Body of pancreas (tissue), 4 donors: ENCODE results near the gene NR2C2. TPM values are rescaled to one million over a fixed set of nuclear protein-coding genes. Genes with fewer than 3 reads are reported as not detected.
A peak's percentile ranks its signal among the peaks of the same experiment; 100 is the strongest.

Source experiments
- ATAC-seq: fragments of 150-250 bp; one replicate; pipeline ENCODE4 v1.9.1; 2016
- DNase-seq, 4 donors: peaks; one replicate each; pipeline ENCODE4 v3.0.0-alpha.2; 2019
- H3K27ac ChIP-seq, 4 donors: fragments of 200-600 bp; sonication (generic); 1 replicate in 3 of 4; 2 replicates in 1 of 4; pipeline versions ENCODE4 v1.5.1 to v1.6.1; 2016 to 2019; ENCODE audit warnings: mild to moderate bottlenecking in 1 of 4, mixed read lengths in 1 of 4, moderate library complexity in 1 of 4
- H3K27me3 ChIP-seq, 2 donors: fragments of 200-600 bp; sonication (generic); one replicate each; pipeline ENCODE4 v1.6.0; 2016; ENCODE audit warnings: mild to moderate bottlenecking in 1 of 2
- H3K36me3 ChIP-seq, 2 donors: fragments of 200-600 bp; sonication (generic); replicated peaks in 1 of 2; 2 replicates each; pipeline ENCODE4 v1.5.1; 2016; ENCODE audit warnings: low read depth in 2 of 2; ENCODE audit not compliant: insufficient read depth in 1 of 2
- H3K4me1 ChIP-seq: fragments of 200-600 bp; sonication (generic); one replicate; pipeline ENCODE4 v1.6.0; 2016
- H3K4me3 ChIP-seq, 2 donors: fragments of 200-600 bp; sonication (generic); 1 replicate in 1 of 2; 2 replicates in 1 of 2; pipeline ENCODE4 v1.5.1; 2016 to 2019
- H3K9me3 ChIP-seq, 3 donors: fragments of 200-600 bp; sonication (generic); 1 replicate in 2 of 3; 2 replicates in 1 of 3; pipeline ENCODE4 v1.5.1; 2016
- CTCF ChIP-seq, 7 experiments: fragments of 450-650 bp in 4 of 7; fragments of 200-600 bp in 3 of 7; sonication (generic) in 3 of 7; IDR thresholded peaks; one replicate each; pipeline ENCODE4 v1.5.1; 2016 to 2019; ENCODE audit warnings: antibody characterized with exemption in 7 of 7
- POLR2A ChIP-seq, 3 donors: fragments of 450-650 bp; IDR thresholded peaks; one replicate each; pipeline ENCODE4 v1.6.1; 2016; ENCODE audit warnings: antibody characterized with exemption in 3 of 3, mild to moderate bottlenecking in 2 of 3
- WGBS, 2 donors: methylation state at CpG; one replicate each; pipeline ENCODE4 v1.1.5; 2017; 5-methylcytosine and 5-hydroxymethylcytosine counted together
- intact Hi-C: fragments of 100-400 bp; cut with DNase I; formaldehyde crosslinking; loops from one replicate; pipeline ENCODE4 v1.15.1; 2023
- total RNA-seq, 2 donors: library from RNA; depleted of rRNA; stranded (reverse); fragments of >200 nt; gene quantifications; one replicate each; pipeline ENCODE4 v1.1.0, GENCODE V29; 2016

NR2C2 gene
- total RNA-seq, 2 donors from 2014 or later = 16.9 to 22.1 TPM

- Histone ChIP-seq H3K4me1 (peaks cover 19% of the 10 kb centered on the region), H3K9me3 (no peaks in the 10 kb centered on the region), H3K36me3 (no peaks in the 10 kb centered on the region), H3K27ac (peak within 1 kb of the TSS; percentile 58 to 88 (median 70)), H3K4me3 (peak within 1 kb of the TSS; percentile 48 to 71), H3K27me3 (no peaks in the 10 kb centered on the region)
- WGBS, 2 donors = 0 to 1% methylated on average over 18 to 67 of the region's 69 CpGs
- TF ChIP-seq POLR2A (IDR thresholded peaks at IDR 0.05) = peak; percentile 74 to 91 (median 90)
- peak in 1 of 7 experiments; percentile 4 for TF ChIP-seq CTCF (IDR thresholded peaks at IDR 0.05)
- intact Hi-C loops = no loop called here
- DNase-seq (peak; percentile 90 to 92 (median 91)), ATAC-seq (peak; percentile 98)
Measured at GRCh38 chr3:15064835-15065549, 117.6 kb downstream of the NR2C2 start, which contains the start of gene MRPS25. Gene MRPS25, minus strand, starts transcription at chr3:15065315. Its CDS starts 121 bp downstream, at chr3:15065194.

GRCh38 chr3:15065550-15066007 lies 118.2 kb downstream of the NR2C2 start:
- ATAC-seq = no peak
- TF ChIP-seq CTCF (IDR thresholded peaks at IDR 0.05) (no peak), POLR2A (IDR thresholded peaks at IDR 0.05) (no peak)
- DNase-seq = no peak
- intact Hi-C loops = no loop called here
- Histone ChIP-seq H3K27me3 (no peaks in the 10 kb centered on the region), H3K4me1 (peaks cover 19% of the 10 kb centered on the region), H3K9me3 (no peaks in the 10 kb centered on the region), H3K4me3 (peak overlapping the region in 1 of 2 donors; percentile 71), H3K36me3 (no peaks in the 10 kb centered on the region), H3K27ac (peak overlapping the region in 2 of 4 donors; percentile 80 to 88)
- 44% methylated on average over 16 of the region's 16 CpGs for WGBS, 2 donors

GRCh38 chr3:15066467-15066866 lies 119.1 kb downstream of the NR2C2 start:
- intact Hi-C loops = no loop called here
- H3K9me3 ChIP-seq = no peaks in the 10 kb centered on the region
- H3K27ac ChIP-seq = no peak overlapping the region
- 91% methylated on average over 3 of the region's 3 CpGs for WGBS, 2 donors
- no peak for TF ChIP-seq POLR2A (IDR thresholded peaks at IDR 0.05)
- TF ChIP-seq CTCF (IDR thresholded peaks at IDR 0.05) = no peak
- ATAC-seq (no peak), DNase-seq (no peak)
- no peaks in the 10 kb centered on the region for H3K27me3 ChIP-seq
- no peak overlapping the region for H3K4me3 ChIP-seq
- H3K4me1 ChIP-seq = peaks cover 19% of the 10 kb centered on the region
- H3K36me3 ChIP-seq = no peaks in the 10 kb centered on the region

GRCh38 chr3:15069441-15069840 lies 122.1 kb downstream of the NR2C2 start:
- Histone ChIP-seq H3K4me1 (peaks cover 4% of the 10 kb centered on the region), H3K27ac (no peak overlapping the region), H3K27me3 (no peaks in the 10 kb centered on the region), H3K4me3 (no peak overlapping the region), H3K36me3 (peaks cover 0 to 11% of the 10 kb centered on the region in 2 donors), H3K9me3 (no peaks in the 10 kb centered on the region)
- DNase-seq (no peak), ATAC-seq (no peak)
- WGBS, 2 donors = 83 to 94% methylated on average over 1 of the region's 1 CpG
- TF ChIP-seq CTCF (IDR thresholded peaks at IDR 0.05) (no peak), POLR2A (IDR thresholded peaks at IDR 0.05) (no peak)
- intact Hi-C loops = no loop called here
